GOT3 (cell line): ENCODE data around the gene FTO.

Experiments
- DNase-seq: peaks from one replicate; lab custom pipeline; 2025; ENCODE audit warnings: mixed read lengths; lab: John Stamatoyannopoulos, UW

FTO gene

GRCh38 chr16:53782148-53782547 is 78.2 kb downstream of the FTO start:
- no peak for DNase-seq

- no peak for DNase-seq
Measured at GRCh38 chr16:53784291-53784690, 80.3 kb downstream of the FTO start.

GRCh38 chr16:53785044-53785443 is 81.1 kb downstream of the FTO start:
- no peak for DNase-seq

- DNase-seq, result no peak
Measured at GRCh38 chr16:53785916-53786315, 82.0 kb downstream of the FTO start.

GRCh38 chr16:53787423-53787822 is 83.5 kb downstream of the FTO start:
- no peak for DNase-seq

GRCh38 chr16:53789137-53789536 is 85.2 kb downstream of the FTO start:
- DNase-seq, result no peak

- DNase-seq, result no peak
Measured at GRCh38 chr16:53792161-53792951, 88.4 kb downstream of the FTO start.

GRCh38 chr16:53803451-53803850 is 99.5 kb downstream of the FTO start:
- no peak for DNase-seq

GRCh38 chr16:53803998-53804397 is 100.0 kb downstream of the FTO start:
- DNase-seq, result no peak

- no peak for DNase-seq
Measured at GRCh38 chr16:53804467-53804866, 100.5 kb downstream of the FTO start.

GRCh38 chr16:53805113-53805512 is 101.2 kb downstream of the FTO start:
- DNase-seq, result no peak

- no peak for DNase-seq
Measured at GRCh38 chr16:53805752-53806151, 101.8 kb downstream of the FTO start.

- no peak for DNase-seq
Measured at GRCh38 chr16:53809088-53809932, 105.4 kb downstream of the FTO start.

- DNase-seq, result no peak
Measured at GRCh38 chr16:53812914-53813313, 109.0 kb downstream of the FTO start.

GRCh38 chr16:53814801-53815200 is 110.8 kb downstream of the FTO start:
- DNase-seq, result no peak

- no peak for DNase-seq
Measured at GRCh38 chr16:53816211-53816836, 112.4 kb downstream of the FTO start.

- no peak for DNase-seq
Measured at GRCh38 chr16:53817117-53817755, 113.3 kb downstream of the FTO start.

GRCh38 chr16:53817812-53818550 is 114.0 kb downstream of the FTO start:
- no peak for DNase-seq

GRCh38 chr16:53821487-53821886 is 117.5 kb downstream of the FTO start:
- DNase-seq, result no peak

- no peak for DNase-seq
Measured at GRCh38 chr16:53821957-53822625, 118.1 kb downstream of the FTO start.

- no peak for DNase-seq
Measured at GRCh38 chr16:53822936-53823529, 119.1 kb downstream of the FTO start.
